Panc1 (cell line): ENCODE measurements around the gene PECR. TPM values are rescaled to one million over a fixed set of nuclear protein-coding genes. Genes with fewer than 3 reads are reported as not detected.

Experiments
- ATAC-seq: fragments of 200-7000 bp; cut with Tn5 transposase; 2 replicates; pipeline ENCODE4 v1.9.1; 2020; ENCODE audit warnings: mild to moderate bottlenecking, moderate library complexity
- BruUV-seq: library from RNA; stranded (reverse); fragments of 400-500 nt; replicated peaks from 2 replicates; lab custom pipeline; 2021; lab: Mats Ljungman, UMichigan
- CTCF ChIA-PET: fragments of 300-600 bp; sonication (Branson Sonifier 250); formaldehyde crosslinking; loops from one replicate; lab custom pipeline; 2022; ENCODE audit warnings: antibody characterized with exemption; lab: Charles Lee
- POLR2A ChIA-PET: fragments of 300-600 bp; sonication (Branson Sonifier 250); formaldehyde crosslinking; loops from one replicate; lab custom pipeline; 2022; ENCODE audit warnings: antibody characterized with exemption; lab: Charles Lee
- DNase-seq: peaks from one replicate; pipeline ENCODE4 v3.0.0-alpha.2; 2010; ENCODE audit warnings: low read depth, low spot score
- H3K27ac ChIP-seq: 2 replicates; pipeline ENCODE4 v1.5.1; 2011; ENCODE audit warnings: mild to moderate bottlenecking, low read length, inconsistent platforms
- H3K27me3 ChIP-seq: fragments of 200-500 bp; sonication (Bioruptor generic); 2 replicates; pipeline ENCODE4 v1.6.0; 2014; ENCODE audit warnings: low read length, inconsistent platforms; ENCODE audit not compliant: control insufficient read depth, insufficient read depth
- H3K36me3 ChIP-seq: fragments of 200-500 bp; sonication (Bioruptor generic); 2 replicates; pipeline ENCODE4 v1.5.1; 2014; ENCODE audit warnings: inconsistent platforms, mild to moderate bottlenecking, low read length, moderate library complexity; ENCODE audit not compliant: control insufficient read depth, insufficient read depth
- H3K4me1 ChIP-seq: 2 replicates; pipeline ENCODE4 v1.5.1; 2011; ENCODE audit warnings: inconsistent platforms, mild to moderate bottlenecking, low read length, moderate library complexity; ENCODE audit not compliant: control insufficient read depth, insufficient read depth
- H3K4me3 ChIP-seq, 2 experiments: 2 replicates each; pipeline ENCODE4 v1.5.1; 2011 to 2012; ENCODE audit warnings: low read depth in 2 of 2, low read length in 2 of 2, mild to moderate bottlenecking in 2 of 2, inconsistent platforms in 1 of 2, moderate library complexity in 1 of 2
- H3K9me3 ChIP-seq: fragments of 200-500 bp; sonication (Bioruptor generic); 2 replicates; pipeline ENCODE4 v1.5.1; 2014; ENCODE audit warnings: low read depth, mild to moderate bottlenecking, inconsistent platforms, low read length, moderate library complexity; ENCODE audit not compliant: control insufficient read depth, insufficient read depth
- POLR2AphosphoS5 ChIP-seq: IDR thresholded peaks from 2 replicates; pipeline ENCODE4 v1.6.1; 2012; ENCODE audit warnings: mild to moderate bottlenecking, low read depth, low read length, moderate library complexity
- REST ChIP-seq, 2 experiments: IDR thresholded peaks; 2 replicates each; pipeline ENCODE4 v1.6.1; 2011 to 2012; ENCODE audit warnings: low read depth in 2 of 2, control low read depth in 1 of 2, low read length in 1 of 2, mild to moderate bottlenecking in 1 of 2, moderate library complexity in 1 of 2; ENCODE audit not compliant: insufficient read depth in 1 of 2
- SIN3A ChIP-seq: IDR thresholded peaks from 2 replicates; pipeline ENCODE4 v1.6.1; 2012; ENCODE audit warnings: low read depth, mild to moderate bottlenecking, low read length, moderate library complexity, borderline replicate concordance; ENCODE audit not compliant: insufficient read depth
- TCF7L2 ChIP-seq: IDR thresholded peaks from 2 replicates; pipeline ENCODE4 v1.6.1; 2011; ENCODE audit warnings: mild to moderate bottlenecking, low read depth, low read length, inconsistent platforms
- in situ Hi-C: cut with HindIII; loops from 2 replicates; pipeline ENCODE4 v1.10.0; 2016; ENCODE audit warnings: low sequenced_read_pairs, low pct_unique_long_range_greater_than_20kb
- intact Hi-C: fragments of 100-400 bp; cut with micrococcal nuclease; formaldehyde crosslinking; loops from one replicate; pipeline ENCODE4 v1.10.0; 2022; ENCODE audit not compliant: unreplicated experiment
- total RNA-seq: library from RNA; stranded (reverse); gene quantifications from one replicate; pipeline ENCODE4 v1.2.1, GENCODE V29; 2021; ENCODE audit not compliant: unreplicated experiment
- TF ChIP-seq, protein P1 (sequence below): fragments of 450-650 bp; IDR thresholded peaks from 2 replicates; pipeline ENCODE4 v1.5.1; 2017; ENCODE audit warnings: mild to moderate bottlenecking

PECR gene
- total RNA-seq, 1 experiment from 2014 or later: 16.5 TPM

- intact Hi-C loops (no loop called here), in situ Hi-C loops (no loop called here)
- H3K4me1 ChIP-seq: peaks cover 51% of the 10 kb centered on the region
- ATAC-seq: no peak
- no peak overlapping the region for H3K4me3 ChIP-seq
- peak overlapping the region; percentile 94; the same call in 1 of the 2 replicates for H3K27ac ChIP-seq
- TF ChIP-seq, protein P1, sequence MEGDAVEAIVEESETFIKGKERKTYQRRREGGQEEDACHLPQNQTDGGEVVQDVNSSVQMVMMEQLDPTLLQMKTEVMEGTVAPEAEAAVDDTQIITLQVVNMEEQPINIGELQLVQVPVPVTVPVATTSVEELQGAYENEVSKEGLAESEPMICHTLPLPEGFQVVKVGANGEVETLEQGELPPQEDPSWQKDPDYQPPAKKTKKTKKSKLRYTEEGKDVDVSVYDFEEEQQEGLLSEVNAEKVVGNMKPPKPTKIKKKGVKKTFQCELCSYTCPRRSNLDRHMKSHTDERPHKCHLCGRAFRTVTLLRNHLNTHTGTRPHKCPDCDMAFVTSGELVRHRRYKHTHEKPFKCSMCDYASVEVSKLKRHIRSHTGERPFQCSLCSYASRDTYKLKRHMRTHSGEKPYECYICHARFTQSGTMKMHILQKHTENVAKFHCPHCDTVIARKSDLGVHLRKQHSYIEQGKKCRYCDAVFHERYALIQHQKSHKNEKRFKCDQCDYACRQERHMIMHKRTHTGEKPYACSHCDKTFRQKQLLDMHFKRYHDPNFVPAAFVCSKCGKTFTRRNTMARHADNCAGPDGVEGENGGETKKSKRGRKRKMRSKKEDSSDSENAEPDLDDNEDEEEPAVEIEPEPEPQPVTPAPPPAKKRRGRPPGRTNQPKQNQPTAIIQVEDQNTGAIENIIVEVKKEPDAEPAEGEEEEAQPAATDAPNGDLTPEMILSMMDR: no peak
- TF ChIP-seq SIN3A (no peak), POLR2AphosphoS5 (no peak), REST (IDR thresholded peaks at IDR 0.05; ENCODE audit: insufficient read depth in 1 of 2, low read depth in 2 of 2, low read length in 1 of 2) (no peak), TCF7L2 (no peak)
- H3K9me3 ChIP-seq: no peaks in the 10 kb centered on the region
- no peak for DNase-seq
- ChIA-PET POLR2A (no interaction called here), CTCF (no interaction called here)
- no peaks in the 10 kb centered on the region for H3K27me3 ChIP-seq
- BruUV-seq: no TSS peak
- H3K36me3 ChIP-seq: peaks cover 51% of the 10 kb centered on the region
These were observed 29.5 kb upstream of the PECR start for GRCh38 chr2:216111122-216111521.

DNA sequence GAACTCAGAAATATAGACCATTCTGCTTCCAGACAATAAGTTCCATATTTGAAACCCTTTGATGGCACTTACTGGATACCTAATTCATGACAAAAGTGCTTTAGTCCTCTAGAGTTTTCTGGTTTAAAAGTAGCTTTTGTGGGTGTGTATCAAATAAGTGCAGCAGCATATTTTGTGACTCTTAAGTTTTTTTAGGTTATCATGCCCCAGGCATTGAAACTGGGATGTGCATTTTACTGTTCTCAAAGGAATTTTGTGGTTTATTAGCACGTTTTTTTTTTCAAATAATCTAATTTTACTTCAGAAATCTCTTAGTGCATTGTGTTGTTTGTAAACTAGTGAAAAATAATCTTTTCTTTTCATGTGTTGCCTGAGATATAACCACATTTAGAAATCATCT, 29.0 kb upstream of the PECR start:
- Histone ChIP-seq H3K36me3 (peaks cover 46% of the 10 kb centered on the region), H3K27me3 (no peaks in the 10 kb centered on the region), H3K27ac (peak overlapping the region; percentile 94), H3K9me3 (no peaks in the 10 kb centered on the region), H3K4me1 (peaks cover 50% of the 10 kb centered on the region), H3K4me3 (peak overlapping the region; percentile 64 to 89)
- POLR2A ChIA-PET: no interaction called here
- DNase-seq (no peak), ATAC-seq (no peak)
- intact Hi-C loops (no loop called here), in situ Hi-C loops (no loop called here)
- CTCF ChIA-PET: interaction anchor here (0.7 kb wide), 1 partner anchor 46 kb away, joined by 3 read pairs; no protein-coding TSS in a partner anchor
- TF ChIP-seq REST (IDR thresholded peaks at IDR 0.05; ENCODE audit: insufficient read depth in 1 of 2, low read depth in 2 of 2, low read length in 1 of 2): no peak
- TF ChIP-seq, protein P1: no peak
- no peak for TF ChIP-seq TCF7L2
- TF ChIP-seq POLR2AphosphoS5: no peak
- TF ChIP-seq SIN3A: no peak
- no TSS peak for BruUV-seq
